GM12892 (cell line): ENCODE data around the gene CBLIF. TPM values are rescaled to one million over a fixed set of nuclear protein-coding genes. Genes with fewer than 3 reads are reported as not detected.
"Not testable (repeated sequence)": the region's sequence is repeated elsewhere in the genome, so short reads cannot be mapped to it uniquely, and the experiment has no call there.

Experiments
- DNase-seq: peaks from one replicate; pipeline ENCODE4 v3.0.0; 2011; ENCODE audit not compliant: insufficient read length
- FAIRE-seq: peaks from 2 replicates; lab custom pipeline; 2011; peaks lifted over from hg19 to GRCh38; lab: Jason Lieb, UNC
- POLR2A ChIP-seq: IDR thresholded peaks from 2 replicates; pipeline ENCODE4 v1.6.1; 2011; ENCODE audit warnings: low read depth, low read length, control low read depth
- POLR2AphosphoS5 ChIP-seq: IDR thresholded peaks from 2 replicates; pipeline ENCODE4 v1.6.1; 2011; ENCODE audit warnings: low read depth, low read length, control low read depth
- TAF1 ChIP-seq: IDR thresholded peaks from 2 replicates; pipeline ENCODE4 v1.6.1; 2011; ENCODE audit warnings: low read depth, mild to moderate bottlenecking, control low read depth, low read length, borderline replicate concordance
- polyA plus RNA-seq: library from polyadenylated mRNA; unstranded; fragments of >200 nt; gene quantifications from one replicate; pipeline ENCODE4 v1.2.1, GENCODE V29; 2012; ENCODE audit warnings: missing spikeins, inconsistent platforms; ENCODE audit not compliant: missing spikeins

Gene CBLIF
- not detected for polyA plus RNA-seq

DNA sequence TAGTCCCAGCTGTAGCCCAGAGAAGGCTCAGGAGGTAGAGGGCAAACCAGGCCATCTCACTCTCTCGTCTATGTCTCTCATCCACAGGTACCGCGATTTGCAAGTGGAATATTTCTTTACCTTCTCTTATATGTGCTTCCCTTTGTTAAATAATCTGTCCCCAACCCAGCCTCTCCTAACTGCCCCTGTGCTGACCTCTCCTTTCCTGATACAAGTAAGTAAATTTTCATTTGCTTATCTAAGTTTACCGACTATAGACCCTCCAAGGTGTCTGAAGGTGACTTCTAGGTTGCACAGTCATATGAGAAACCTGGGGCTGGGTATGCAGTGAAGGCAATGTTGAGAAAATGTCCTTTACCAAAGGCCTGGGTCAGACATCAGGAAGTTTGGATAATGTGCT lies at the start of gene CBLIF:
TSS of gene CBLIF (minus strand) at position 101 of the 400 bp plus-strand sequence. CDS start at position 55, 46 bp downstream.
- TF ChIP-seq POLR2AphosphoS5: no peak
- no peak for FAIRE-seq
- DNase-seq: no peak

GRCh38 chr11:59894616-59895015 lies 49.3 kb upstream of the CBLIF start:
- TF ChIP-seq POLR2AphosphoS5 (no peak), TAF1 (no peak), POLR2A (no peak)
- DNase-seq (no peak), FAIRE-seq (no peak)

GRCh38 chr11:59891781-59892181 lies 46.5 kb upstream of the CBLIF start:
- DNase-seq: no peak
- TF ChIP-seq TAF1 (no peak), POLR2AphosphoS5 (no peak), POLR2A (no peak)
- no peak for FAIRE-seq

DNA sequence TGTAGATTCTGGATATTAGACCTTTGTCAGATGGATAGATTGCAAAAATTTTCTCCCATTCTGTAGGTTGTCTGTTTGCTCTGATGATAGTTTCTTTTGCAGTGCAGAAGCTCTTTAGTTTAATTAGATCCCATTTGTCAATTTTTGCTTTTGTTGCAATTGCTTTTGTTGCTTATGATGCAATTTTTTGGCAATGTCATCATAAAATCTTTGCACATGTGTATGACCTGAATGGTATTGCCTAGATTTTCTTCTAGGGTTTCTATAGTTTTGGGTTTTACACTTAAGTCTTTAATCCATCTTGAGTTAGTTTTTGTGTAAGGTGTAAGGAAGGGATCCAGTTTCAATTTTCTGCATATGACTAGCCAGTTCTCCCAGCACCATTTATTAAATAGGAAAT lies 41.9 kb upstream of the CBLIF start:
- not testable (repeated sequence) for FAIRE-seq, DNase-seq

DNA sequence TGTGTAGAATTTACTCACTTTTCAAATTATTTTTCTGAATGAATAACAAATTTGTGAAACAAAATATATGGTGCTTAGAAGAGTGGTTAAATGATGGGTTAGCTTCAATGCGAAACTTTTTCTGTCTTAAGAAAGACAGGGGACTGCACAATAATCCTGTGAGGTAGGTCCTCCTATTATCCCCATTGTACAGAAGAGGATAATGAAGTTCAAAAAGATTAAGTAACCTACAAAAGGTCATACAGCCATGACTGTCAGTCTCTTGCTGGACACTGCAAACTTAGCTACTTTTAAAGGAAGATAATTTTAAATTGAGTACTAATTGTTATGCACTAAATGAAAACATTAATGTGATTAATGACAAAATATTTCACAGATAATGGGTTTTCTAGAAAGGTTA lies 38.3 kb upstream of the CBLIF start:
- TF ChIP-seq POLR2A (no peak), POLR2AphosphoS5 (no peak), TAF1 (no peak)
- DNase-seq (no peak), FAIRE-seq (no peak)

- TF ChIP-seq TAF1 (no peak), POLR2AphosphoS5 (no peak), POLR2A (no peak)
- FAIRE-seq: no peak
- no peak for DNase-seq
These were observed 34.3 kb upstream of the CBLIF start for GRCh38 chr11:59879567-59879966.

DNA sequence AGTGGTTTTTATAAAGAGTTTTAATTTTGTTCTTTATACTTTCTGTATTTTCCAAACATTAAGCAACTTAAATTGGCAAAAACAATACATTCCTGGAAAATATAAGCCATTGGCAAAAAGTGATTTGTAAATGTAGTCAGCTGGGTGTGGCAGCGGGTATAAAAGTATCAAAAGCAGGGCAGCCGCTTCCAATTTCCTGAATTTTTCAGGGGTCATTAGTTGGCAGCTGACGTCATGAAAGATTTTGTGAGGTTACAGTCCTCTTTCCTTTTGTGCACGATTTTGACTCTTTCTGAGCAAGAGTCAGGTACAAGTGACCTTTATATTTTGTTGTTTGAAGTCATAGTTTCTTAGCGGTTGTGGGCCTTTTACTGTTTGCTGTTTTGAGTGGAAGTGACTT lies 33.3 kb upstream of the CBLIF start, which contains the start of gene OOSP3:
TSS of gene OOSP3 (plus strand) at position 208 of the 400 bp plus-strand sequence. CDS start at position 235, 27 bp downstream.
- TF ChIP-seq TAF1: no peak
- no peak for TF ChIP-seq POLR2A
- no peak for TF ChIP-seq POLR2AphosphoS5
- FAIRE-seq (no peak), DNase-seq (no peak)

DNA sequence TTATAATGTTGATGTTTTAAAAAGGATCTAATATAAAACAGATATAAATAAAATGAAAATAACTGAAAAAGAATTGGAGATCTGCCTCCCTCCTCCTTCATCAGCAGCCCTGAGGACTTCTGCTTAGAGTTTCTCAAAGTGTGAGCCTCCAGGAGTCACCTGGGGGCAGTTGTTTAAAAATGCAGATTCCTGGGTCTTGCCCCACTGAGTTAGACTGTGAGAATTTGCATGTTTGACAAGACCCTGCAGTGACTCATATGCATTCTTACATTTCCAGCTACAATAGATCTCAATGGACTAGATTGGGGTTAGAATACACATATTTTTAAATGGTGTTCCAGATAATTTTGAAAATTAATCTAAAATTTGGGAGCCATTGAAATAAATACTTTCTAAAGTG lies 32.5 kb upstream of the CBLIF start:
- no peak for FAIRE-seq
- TF ChIP-seq POLR2AphosphoS5: no peak
- DNase-seq: no peak

DNA sequence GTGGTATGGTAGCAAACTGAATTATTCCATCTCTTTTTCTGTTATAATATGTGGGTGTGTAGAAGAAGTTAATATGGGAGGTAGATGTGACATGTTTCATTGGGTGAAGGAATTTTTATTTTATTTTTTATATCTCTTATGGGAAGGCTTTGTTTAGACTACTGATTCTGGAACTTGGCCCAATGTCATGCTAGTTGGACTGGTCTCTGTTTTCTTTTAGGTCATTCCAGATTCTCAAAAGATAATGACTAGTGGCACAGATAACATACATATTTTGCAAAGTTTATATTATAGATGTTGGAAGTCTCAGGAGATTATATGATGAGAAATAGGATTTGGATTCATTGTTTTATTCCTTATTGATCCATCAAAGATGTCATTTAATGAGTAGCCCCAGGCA lies 32.0 kb upstream of the CBLIF start:
- TF ChIP-seq POLR2AphosphoS5: no peak
- no peak for TF ChIP-seq TAF1
- no peak for TF ChIP-seq POLR2A
- FAIRE-seq (no peak), DNase-seq (no peak)

DNA sequence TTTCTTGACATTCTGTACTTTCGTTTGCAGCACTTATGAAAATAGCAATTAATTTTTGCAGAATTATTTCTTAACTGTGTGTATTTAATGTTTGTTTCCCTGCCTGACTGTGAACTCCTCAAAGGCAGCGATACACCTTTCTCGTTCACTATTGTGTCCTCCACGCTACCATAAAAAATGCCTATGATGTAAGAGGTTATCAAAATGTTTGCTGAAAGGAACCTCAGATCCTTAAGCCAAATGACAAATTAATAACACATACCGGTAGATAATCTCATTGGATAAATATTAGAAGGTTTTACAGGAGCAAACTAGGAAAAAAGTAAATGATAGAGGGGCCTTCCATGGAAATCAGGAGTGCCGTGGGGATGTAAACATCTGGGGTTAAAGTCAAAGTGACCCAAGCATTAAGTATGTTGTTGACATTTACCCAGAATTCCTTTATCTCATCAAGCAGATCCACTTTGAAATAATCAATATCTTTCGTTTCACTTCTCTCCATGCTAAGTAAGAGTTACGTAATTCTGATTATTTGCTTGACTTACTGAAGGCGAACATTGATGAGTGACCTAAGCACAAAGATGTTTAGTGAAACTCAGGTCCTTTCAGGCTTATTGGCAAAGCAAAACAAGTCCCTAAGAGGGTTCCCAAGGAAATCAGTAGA lies 30.7 kb upstream of the CBLIF start:
- TF ChIP-seq TAF1 (no peak), POLR2AphosphoS5 (no peak), POLR2A (no peak)
- FAIRE-seq: no peak
- DNase-seq: no peak

DNA sequence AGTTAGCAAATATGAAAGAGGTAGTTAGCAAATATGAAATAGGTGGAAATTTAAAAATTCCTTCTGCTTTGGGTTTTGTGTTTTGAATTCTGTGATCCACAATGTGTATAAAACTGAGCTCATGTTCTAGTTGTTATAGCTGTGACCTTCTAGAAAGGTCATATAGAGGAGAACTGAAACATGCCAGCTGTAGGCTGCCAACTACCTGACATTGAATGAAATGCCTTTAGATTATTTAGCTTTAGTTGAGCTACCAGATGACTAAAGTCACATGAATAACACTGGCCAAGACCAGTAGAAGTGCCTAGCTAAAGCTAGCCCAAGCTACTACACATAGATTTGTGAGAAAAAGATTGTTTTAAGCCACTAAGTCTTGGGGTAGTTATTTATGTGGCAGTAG lies 26.8 kb upstream of the CBLIF start:
- TF ChIP-seq POLR2A (no peak), TAF1 (no peak), POLR2AphosphoS5 (no peak)
- no peak for FAIRE-seq
- DNase-seq: no peak

- no peak for TF ChIP-seq TAF1
- TF ChIP-seq POLR2A: no peak
- no peak for TF ChIP-seq POLR2AphosphoS5
- FAIRE-seq: no peak
- no peak for DNase-seq
These were observed 22.6 kb upstream of the CBLIF start for GRCh38 chr11:59867946-59868345.

DNA sequence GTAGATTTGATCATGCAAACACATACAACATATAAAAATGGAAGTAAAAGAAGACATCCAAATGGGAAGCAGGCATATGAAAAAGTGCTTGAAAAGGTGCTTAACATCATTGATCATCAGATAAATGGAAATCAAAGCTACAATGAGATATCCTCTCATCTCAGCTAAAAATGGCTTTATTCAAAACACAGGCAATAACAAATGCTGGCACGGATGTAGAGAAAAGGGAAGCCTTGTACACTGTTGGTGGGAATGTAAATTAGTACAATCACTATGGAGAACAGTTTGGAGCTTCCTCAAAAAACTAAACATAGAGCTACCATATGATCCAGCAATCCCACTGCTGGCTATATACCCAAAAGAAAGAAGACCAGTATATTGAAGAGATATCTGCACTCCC lies 21.5 kb upstream of the CBLIF start:
- DNase-seq (no peak), FAIRE-seq (no peak)
- TF ChIP-seq TAF1: no peak
- TF ChIP-seq POLR2A: no peak
- TF ChIP-seq POLR2AphosphoS5: no peak
